Activated T-helper 9 cell treated with anti-CD3 and anti-CD28 coated beads, Interleukin-2, amount 50 U/mL, for 16 hours (primary cell): Measurements from ENCODE around the gene UHRF2.
"Not testable (repeated sequence)": the region's sequence is repeated elsewhere in the genome, so short reads cannot be mapped to it uniquely, and the experiment has no call there.

Experiments used
- DNase-seq: peaks from one replicate; pipeline ENCODE4 v3.0.0-alpha.2; 2020; ENCODE audit warnings: low read depth

The UHRF2 gene

DNA sequence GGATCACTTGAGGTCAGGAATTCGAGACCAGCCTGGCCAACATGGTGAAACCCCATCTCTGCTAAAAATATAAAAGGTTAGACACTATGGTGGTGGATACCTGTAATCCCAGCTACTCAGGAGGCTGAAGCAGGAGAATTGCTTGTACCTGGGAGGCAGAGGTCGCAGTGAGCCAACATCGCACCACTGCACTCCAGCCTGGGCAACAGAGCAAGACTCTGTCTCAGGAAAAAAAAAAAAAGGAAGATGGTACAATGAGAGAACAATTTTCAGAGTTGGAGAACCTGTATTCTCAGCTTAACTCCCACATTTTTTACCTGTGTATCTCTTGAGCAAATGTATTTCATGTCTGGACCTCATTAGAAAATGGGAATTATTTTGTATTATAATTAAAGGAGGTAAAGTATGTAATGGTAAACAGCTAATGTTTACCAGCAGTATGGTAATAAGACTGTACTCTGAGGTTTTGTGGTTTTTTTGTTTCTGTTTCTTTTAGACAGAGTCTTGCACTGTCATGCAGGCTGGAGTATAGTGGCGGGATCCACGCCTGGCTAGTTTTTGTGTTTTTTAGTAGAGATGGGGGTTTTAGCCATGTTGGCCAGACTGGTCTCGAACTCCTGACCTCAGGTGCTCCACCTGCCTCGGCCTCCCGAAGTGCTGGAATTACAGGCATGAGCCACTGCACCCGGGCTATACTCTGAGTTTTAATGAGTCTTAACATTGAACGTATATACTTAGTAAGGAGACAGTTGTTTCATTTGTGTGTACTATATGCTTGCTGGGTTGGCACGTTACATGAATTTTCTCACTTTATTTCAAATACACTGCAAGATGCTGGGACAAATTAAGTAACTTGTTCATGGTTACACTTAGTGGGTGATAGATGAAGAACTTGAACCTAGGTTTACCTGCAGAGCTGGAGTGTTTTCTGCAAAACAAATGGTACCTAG lies 16.2 kb downstream of the UHRF2 start:
- no peak for DNase-seq

DNA sequence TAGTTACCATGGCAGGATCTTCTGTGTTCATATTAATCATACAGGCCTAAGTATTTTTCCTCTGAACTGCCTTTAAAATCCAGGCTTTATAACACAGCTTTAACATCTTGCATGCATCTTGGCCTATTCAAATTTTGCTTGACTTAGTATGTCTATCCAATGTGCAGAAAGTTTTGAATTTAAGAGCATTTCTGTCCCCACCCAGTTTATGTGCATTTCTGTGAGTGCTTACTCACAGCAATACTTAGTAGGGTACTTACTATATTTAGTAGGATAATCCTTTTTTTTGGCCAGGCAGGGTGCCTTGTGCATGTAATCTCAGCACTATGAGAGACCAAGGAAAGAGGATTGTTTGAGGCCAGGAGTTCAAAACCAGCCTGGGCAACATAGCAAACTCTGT lies 18.0 kb downstream of the UHRF2 start:
- no peak for DNase-seq

- no peak for DNase-seq
Measured at GRCh38 chr9:6433410-6433809, 20.4 kb downstream of the UHRF2 start.

DNA sequence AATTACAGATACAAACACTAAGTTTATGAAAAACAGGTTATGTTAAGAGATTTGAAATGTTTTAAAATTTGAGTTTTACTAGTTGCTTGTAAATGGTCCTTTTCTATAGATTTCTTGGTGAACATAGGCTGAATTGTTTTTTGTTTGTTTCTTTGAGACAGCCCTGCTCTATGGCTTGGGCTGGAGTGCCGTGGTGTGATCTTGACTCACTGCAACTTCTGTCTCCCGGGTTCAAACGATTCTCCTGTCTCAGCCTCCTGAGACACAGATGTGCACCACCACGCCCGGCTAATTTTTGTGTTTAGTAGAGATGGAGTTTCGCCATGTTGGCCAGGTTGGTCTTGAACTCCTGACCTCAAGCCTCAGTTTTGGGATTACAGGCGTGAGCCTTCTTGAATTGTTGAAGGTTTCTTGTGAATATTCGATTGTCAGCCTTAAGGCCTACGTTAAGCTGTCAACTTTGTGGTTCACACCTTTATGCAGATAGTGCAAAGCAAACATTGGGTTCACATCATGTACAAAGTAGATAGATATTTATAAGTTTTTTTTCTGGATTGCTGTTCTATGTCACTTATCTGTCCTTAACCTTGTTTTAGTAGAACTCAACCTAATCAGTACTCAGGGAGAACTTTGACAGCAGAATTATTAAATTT lies 26.2 kb downstream of the UHRF2 start:
- no peak for DNase-seq

GRCh38 chr9:6440405-6440804 lies 27.4 kb downstream of the UHRF2 start:
- no peak for DNase-seq

DNA sequence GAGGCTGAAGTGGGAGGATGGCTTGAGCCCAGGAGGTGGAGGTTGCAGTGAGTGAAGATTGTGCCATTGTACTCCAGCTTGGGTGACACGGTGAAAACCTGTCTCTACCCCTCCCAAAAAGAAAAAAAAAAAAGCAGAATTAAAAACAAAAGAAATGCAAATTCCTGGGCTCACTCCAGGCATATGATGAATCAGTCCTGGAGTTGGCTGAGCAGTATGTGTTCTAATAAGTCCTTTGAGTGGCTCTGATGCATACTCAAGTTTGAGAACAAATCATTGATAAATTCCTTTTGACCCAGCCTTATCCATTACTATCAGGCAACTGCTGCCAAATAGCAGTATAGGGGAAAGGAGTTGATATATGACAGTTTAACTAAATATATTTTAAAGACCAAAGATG lies 28.3 kb downstream of the UHRF2 start:
- DNase-seq = no peak

- no peak for DNase-seq
Measured at GRCh38 chr9:6443661-6444060, 30.7 kb downstream of the UHRF2 start.

GRCh38 chr9:6444128-6444527 lies 31.1 kb downstream of the UHRF2 start:
- no peak for DNase-seq

DNA sequence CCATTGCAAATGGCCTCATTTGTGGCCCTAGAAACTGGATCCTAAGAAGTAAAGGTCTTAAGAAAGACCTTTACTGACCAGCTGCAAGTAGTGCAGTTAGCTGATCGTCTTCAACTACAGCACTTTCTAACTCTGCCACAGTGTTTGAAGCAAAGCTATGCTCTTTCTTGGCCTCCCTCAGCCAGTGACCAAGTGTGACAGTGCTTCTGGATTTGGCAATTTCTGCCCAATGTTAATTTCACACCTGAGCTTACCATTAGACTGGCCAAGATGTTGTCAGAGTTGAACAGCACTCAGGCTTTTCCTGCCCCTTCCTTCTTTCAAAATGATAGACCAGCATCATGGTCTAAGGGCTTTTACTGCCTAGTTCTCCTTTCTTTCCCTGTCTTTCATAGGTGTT lies 36.1 kb downstream of the UHRF2 start:
- DNase-seq = no peak

DNA sequence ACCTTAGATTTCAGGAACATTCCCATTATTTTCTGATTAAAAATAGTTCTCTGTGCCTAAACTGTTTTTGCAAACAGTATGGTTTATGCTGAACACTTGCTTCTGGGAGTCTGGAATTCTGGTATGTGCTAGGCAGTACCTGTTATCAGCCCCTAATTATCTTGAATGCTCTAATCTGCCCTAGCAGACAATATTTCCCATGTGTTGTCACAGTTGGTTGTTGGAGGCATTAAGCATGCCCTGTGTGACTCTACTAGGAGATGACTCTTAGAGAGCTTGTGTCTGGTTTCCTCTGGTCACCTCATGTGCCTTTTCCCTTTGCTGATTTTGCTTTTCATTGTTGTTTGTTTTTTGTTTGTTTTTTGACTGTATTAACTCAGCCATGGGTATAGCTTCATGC lies 36.6 kb downstream of the UHRF2 start:
- DNase-seq = no peak

DNA sequence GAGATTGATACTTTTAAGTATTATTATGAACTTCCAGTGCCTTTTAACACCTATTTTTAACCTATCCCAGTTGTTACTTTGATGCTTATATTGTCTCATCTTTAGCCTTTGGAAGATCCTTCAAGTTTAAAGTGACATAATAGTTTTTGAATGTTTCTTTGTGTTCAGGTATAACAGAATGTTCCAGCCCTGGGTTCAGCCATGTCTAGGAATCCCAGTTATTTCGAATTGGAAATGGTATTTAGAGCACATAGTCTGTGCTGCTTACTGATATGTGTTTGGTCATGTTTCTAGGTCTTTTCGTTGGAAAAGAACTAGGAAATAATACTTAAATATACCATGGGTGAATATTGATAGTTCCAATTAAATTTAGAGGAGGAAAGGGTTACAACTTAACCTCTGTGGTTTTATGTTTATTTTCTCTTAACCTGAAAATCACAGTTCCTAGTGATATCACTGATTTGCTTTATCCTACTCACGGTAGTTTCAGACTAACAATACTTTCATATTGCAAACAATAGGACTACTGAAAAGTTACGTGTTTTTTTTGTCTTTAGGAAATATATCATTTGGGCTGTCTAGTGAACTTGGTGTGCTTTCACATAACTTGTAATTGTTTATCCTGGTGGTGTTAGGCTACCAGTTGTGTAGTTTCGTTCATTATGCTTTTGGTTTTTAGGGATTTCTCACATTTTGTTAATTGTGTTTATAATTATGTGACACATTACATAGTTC lies 37.8 kb downstream of the UHRF2 start:
- DNase-seq = no peak

- DNase-seq = not testable (repeated sequence)
Measured at GRCh38 chr9:6455292-6455691, 42.3 kb downstream of the UHRF2 start.

- DNase-seq = not testable (repeated sequence)
Measured at GRCh38 chr9:6458704-6459103, 45.7 kb downstream of the UHRF2 start.

GRCh38 chr9:6459718-6460117 lies 46.7 kb downstream of the UHRF2 start:
- no peak for DNase-seq

DNA sequence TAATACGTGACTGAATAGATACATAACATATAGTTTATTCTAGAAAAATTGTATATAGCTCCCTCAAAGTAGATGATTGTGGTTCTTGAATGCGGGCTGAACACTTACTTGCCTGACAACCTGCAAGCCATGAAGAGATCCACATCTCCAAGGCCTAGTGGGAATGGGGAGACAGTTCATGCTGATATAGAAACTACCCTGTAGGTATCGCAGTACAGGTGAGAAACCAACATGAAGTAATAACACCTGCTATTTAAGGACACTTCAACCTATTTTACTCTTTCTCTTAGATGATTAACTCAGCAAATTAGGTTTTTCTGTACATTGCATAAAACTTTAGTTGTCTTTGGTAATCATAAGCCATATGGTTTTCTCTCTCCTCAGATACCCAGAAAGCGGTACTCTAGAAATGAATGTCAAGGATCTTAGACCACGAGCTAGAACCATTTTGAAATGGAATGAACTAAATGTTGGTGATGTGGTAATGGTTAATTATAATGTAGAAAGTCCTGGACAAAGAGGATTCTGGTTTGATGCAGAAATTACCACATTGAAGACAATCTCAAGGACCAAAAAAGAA lies 47.3 kb downstream of the UHRF2 start:
- no peak for DNase-seq

- no peak for DNase-seq
Measured at GRCh38 chr9:6461619-6462018, 48.6 kb downstream of the UHRF2 start.

- no peak for DNase-seq
Measured at GRCh38 chr9:6467006-6467625, 54.1 kb downstream of the UHRF2 start.

DNA sequence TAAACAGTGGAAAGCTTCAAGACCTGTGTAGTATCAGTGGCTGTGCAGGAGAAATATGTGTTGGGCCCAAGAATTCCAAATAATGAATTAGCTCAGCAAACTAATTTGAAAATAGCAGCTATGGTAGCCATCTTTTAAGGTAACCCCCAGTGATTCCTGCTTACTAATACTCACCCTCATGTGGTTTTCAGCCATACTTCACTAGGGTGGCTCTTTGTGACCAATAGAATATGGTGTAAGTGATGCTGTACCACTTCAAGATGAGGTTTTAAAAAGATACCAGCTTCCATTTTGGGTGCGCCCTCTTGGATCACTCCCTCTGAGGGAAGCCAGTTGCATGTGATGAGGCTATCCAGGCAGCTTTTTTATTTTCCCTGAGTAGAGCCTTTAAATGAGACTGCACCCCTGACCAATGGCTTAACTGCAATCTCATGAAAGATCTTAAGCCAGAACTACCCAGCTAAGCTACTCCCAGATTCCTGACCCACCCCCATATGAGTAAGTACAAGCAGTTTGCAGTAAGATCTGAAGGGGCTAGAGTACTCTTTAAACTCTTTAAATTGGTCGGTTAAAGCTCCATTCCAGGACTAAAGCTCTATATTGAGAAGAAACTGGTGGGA lies 58.3 kb downstream of the UHRF2 start:
- no peak for DNase-seq

- no peak for DNase-seq
Measured at GRCh38 chr9:6473151-6473550, 60.2 kb downstream of the UHRF2 start.

DNA sequence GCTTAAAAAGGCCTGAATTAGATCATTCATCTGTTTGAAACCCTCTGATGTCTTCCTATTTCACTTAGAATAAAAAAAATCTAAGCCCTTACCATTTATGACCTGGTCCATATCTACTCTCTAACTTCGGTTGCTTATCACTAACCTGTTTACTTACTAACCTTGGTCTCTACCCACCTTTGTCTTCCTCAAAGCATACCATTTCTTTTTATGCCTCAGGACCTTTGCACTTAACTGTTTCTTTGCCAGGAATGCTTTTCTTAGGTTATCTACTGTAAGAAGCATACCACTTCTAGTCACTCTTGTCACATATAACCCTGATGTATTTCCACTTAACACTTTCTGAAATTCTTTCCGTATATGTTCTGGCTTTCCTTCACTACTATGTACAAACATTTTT lies 67.0 kb downstream of the UHRF2 start:
- no peak for DNase-seq

GRCh38 chr9:6484210-6484609 lies 71.2 kb downstream of the UHRF2 start:
- no peak for DNase-seq

DNA sequence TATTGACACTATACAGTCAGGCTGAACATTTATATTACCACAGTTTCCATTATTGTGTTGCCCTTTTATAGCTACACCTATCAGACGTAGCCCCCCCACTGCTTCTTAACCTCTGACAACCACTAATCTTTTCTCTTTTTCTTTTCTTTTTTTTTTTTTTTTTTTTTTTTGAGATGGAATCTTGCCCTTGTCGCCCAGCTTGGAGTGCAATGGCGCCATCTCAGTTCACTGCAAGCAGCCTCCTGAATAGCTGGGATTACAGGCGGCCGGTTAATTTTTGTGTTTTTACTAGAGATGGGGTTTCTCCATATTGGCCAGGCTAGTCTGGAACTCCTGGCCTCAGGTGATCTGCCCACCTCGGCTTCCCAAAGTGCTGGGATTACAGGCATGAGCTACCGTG lies 75.4 kb downstream of the UHRF2 start:
- DNase-seq = no peak
